ENCODE results near the gene CA4.

CA4 gene

GRCh38 chr17:60153606-60154390 lies 4.0 kb downstream of the CA4 start:
- no peak for DNase-seq (ENCODE audit: insufficient read length, low spot score)
- FAIRE-seq = no peak

- DNase-seq (ENCODE audit: insufficient read length, low spot score) (no peak), FAIRE-seq (no peak)
These were observed 5.0 kb downstream of the CA4 start for GRCh38 chr17:60154616-60155426.

GRCh38 chr17:60155427-60155814 lies 5.6 kb downstream of the CA4 start:
- DNase-seq (ENCODE audit: insufficient read length, low spot score) (no peak), FAIRE-seq (no peak)

DNA sequence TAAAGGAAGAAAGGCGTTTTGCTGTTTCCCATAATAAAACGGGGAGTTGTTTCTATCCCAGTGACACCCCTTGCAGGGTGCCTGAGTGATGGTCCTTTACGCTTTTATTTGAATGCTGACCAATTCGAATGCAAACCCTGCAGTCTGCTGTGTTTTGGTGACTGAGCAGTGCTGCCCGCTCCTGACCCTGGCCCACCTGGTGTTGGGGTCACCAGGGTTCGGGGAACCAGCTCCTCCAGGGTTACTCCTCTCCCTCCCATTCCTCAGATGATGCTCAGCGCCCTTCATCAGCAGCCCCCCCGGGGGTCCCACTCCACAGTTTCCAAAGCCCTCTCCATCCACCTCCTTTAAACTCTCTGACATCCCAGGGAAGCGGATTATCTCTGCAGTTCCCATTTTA lies 6.0 kb downstream of the CA4 start:
- FAIRE-seq (no peak), DNase-seq (ENCODE audit: insufficient read length, low spot score) (no peak)

DNA sequence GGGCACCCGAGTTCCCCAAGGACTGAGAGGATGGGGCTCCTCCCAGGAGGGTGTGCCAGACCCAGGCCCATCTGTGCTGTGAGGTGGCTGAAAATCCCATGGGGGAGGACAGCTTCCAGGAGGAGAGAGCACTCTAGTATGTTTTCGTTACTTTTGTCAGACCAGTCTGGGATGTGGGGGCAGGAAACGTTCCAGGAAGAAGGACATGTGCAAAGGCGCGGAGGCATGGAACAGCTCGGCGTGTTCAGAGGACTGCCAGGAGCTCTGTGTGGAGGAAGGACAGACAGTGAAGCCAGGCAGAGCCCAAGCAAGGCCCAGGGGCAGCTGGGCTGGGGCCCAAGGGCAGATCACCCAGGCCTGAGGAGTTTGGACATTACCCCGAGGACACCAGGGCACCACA lies 7.0 kb downstream of the CA4 start:
- DNase-seq (ENCODE audit: insufficient read length, low spot score) (no peak), FAIRE-seq (no peak)

DNA sequence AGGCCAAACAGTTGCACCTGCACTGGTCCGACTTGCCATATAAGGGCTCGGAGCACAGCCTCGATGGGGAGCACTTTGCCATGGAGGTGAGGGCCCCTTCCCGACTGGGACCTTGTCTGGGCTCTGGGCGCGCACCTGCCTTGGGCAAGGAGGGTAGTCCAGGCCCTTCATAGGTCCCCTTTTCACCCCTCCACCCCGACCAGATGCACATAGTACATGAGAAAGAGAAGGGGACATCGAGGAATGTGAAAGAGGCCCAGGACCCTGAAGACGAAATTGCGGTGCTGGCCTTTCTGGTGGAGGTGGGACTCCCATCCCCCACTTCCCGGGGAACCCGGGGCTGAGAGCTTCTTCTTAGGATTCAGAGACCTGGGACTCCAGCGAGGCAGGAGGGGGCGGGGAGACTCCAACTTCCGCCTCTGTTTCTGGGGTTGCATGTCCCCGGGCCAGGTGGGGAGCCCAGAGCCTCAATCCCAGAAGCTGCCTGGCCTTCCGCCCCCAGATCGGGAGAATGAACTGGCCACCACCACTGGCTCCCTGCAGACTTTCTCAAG lies 7.8 kb downstream of the CA4 start:
- DNase-seq (ENCODE audit: insufficient read length, low spot score) (no peak), FAIRE-seq (no peak)

- FAIRE-seq = no peak
- DNase-seq (ENCODE audit: insufficient read length, low spot score) = no peak
These were observed 9.1 kb downstream of the CA4 start for GRCh38 chr17:60158751-60159478.

- no peak for FAIRE-seq
These were observed 9.7 kb downstream of the CA4 start for GRCh38 chr17:60159479-60159866.

GRCh38 chr17:60160829-60161501 lies 11.2 kb downstream of the CA4 start:
- no peak for FAIRE-seq

More at GRCh38 chr17:60159479-60159866, 9.7 kb downstream of the CA4 start:
- DNase-seq (ENCODE audit: insufficient read length, low spot score) = no peak

GRCh38 chr17:60161598-60162330 lies 12.0 kb downstream of the CA4 start:
- DNase-seq (ENCODE audit: insufficient read length, low spot score) (no peak), FAIRE-seq (no peak)

More at GRCh38 chr17:60160829-60161501, 11.2 kb downstream of the CA4 start:
- no peak for DNase-seq (ENCODE audit: insufficient read length, low spot score)

GRCh38 chr17:60163108-60163784 lies 13.5 kb downstream of the CA4 start:
- DNase-seq (ENCODE audit: insufficient read length, low spot score) (no peak), FAIRE-seq (no peak)

GRCh38 chr17:60164164-60164563 lies 14.4 kb downstream of the CA4 start:
- FAIRE-seq (no peak), DNase-seq (ENCODE audit: insufficient read length, low spot score) (no peak)

- DNase-seq (ENCODE audit: insufficient read length, low spot score) = no peak
These were observed 14.9 kb downstream of the CA4 start for GRCh38 chr17:60164697-60165096.

DNA sequence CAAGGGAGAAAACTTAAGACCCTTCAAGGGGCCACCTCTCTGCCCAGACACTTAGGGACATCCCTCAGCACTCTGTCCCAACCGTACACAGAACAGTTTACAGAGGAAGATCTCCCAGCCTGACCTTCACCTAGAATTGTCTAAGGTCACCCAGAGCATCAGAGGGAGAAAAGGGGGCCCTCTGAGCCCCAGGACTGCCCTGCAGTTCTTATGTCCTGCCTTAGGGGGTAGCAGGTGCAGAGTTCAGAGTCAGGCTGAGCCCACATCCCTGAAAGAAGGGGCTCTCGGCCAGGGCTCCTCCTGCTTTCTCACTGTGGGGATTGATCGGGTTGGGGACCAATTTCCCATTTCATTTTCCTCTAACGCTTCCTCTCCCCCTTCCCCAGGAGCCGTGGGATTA lies 15.4 kb downstream of the CA4 start:
- DNase-seq (ENCODE audit: insufficient read length, low spot score) (no peak), FAIRE-seq (no peak)

More at GRCh38 chr17:60164697-60165096, 14.9 kb downstream of the CA4 start:
- no peak for FAIRE-seq

GRCh38 chr17:60165971-60166370 lies 16.2 kb downstream of the CA4 start:
- FAIRE-seq = peak; percentile 14
- no peak for DNase-seq (ENCODE audit: insufficient read length, low spot score)

DNA sequence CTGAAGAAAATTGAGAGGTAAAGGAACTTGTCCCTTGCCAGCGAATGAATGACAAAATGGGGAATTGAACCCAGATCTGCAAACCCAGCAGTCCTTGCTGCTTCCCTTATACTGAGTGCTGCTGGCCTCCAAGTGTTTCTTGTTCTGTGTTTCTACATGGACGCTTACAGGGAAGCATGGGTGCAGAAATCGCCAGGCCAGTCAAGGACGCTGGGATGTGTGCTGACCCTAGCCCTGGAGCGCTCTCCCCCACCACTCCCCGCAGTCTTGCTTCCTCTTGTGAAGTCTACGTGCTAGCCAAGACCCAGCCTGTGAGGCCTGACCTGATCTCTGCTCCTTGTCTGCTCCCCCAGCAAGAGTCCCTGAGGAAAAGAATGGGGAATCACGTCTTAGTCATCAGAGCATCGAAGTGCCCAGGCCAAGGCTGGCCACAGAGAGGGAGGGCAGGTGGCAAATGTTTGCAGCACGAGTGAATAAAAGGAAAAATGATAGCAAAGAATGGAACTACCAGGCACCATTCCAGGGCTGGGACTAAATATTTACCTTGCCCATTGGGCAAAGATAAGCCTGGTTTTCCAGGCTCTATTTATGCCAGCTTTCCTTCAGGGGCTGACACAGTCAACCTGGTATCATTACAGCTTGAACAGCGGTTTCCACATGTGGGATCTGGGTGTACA lies 17.4 kb downstream of the CA4 start:
- FAIRE-seq (no peak), DNase-seq (ENCODE audit: insufficient read length, low spot score) (no peak)

DNA sequence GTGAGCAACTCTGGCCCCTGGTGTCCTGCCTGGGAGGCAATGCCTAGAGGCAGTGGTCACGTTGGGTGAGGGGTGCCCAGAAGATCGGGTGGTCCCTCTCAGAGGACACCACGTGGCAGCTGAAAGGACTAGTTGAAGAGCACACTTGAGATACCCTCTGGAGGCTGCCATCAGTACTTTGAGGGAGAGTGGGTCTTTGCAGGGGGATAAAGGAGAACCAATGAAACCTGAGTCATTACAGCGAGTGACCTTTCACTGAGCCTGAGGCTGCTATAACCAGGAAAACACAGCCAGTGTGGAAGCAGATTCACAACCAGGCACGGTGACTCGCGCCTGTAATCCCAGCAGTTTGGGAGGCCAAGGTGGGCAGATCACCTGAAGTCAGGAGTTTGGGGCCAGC lies 18.9 kb downstream of the CA4 start:
- FAIRE-seq = no peak
- DNase-seq (ENCODE audit: insufficient read length, low spot score) = no peak

- FAIRE-seq = no peak
- DNase-seq (ENCODE audit: insufficient read length, low spot score) = no peak
These were observed 20.4 kb downstream of the CA4 start for GRCh38 chr17:60169921-60170817.
